ENCODE measurements around the gene GOLGA6B.

GRCh38 chr15:72671525-72671924 is 17.0 kb downstream of the GOLGA6B start:
- no peak for TF ChIP-seq POLR2A (IDR thresholded peaks at IDR 0.05)
- no peak for TF ChIP-seq CTCF (IDR thresholded peaks at IDR 0.05)
- no peak for TF ChIP-seq EP300 (IDR thresholded peaks at IDR 0.05)
- TF ChIP-seq POLR2AphosphoS5 (IDR thresholded peaks at IDR 0.05): no peak
